Cardiac atrium fibroblast (primary cell): ENCODE measurements around the gene ZNF556. TPM values are rescaled to one million over a fixed set of nuclear protein-coding genes. Genes with fewer than 3 reads are reported as not detected.

Experiments used
- total RNA-seq: library from RNA; depleted of rRNA; stranded (reverse); fragments of >200 nt; gene quantifications from 2 replicates; pipeline ENCODE4 v1.2.3, GENCODE V29; 2015

Gene ZNF556
- not detected in 2 replicates for total RNA-seq

GRCh38 chr19:2867025-2867991 lies at the start of gene ZNF556:
ZNF556 (plus strand) TSS chr19:2867335; CDS start chr19:2867422, 87 bp downstream.

GRCh38 chr19:2819540-2820111 lies 47.5 kb upstream of the ZNF556 start, which contains the start of gene ZNF554:
ZNF554 (plus strand) TSS chr19:2819868; CDS start chr19:2820072, 204 bp downstream.

GRCh38 chr19:2840794-2841791 lies 26.0 kb upstream of the ZNF556 start, which contains the start of gene ZNF555:
ZNF555 (plus strand) TSS chr19:2841475; CDS start chr19:2841573, 98 bp downstream.

GRCh38 chr19:2900296-2901252 lies 33.4 kb downstream of the ZNF556 start, which contains the start of gene ZNF57:
ZNF57 (plus strand) TSS chr19:2900928; CDS start chr19:2901046, 118 bp downstream.

Other genes with a start within 250 kb of the ZNF556 start
- under 0.01 TPM in 1 of 2 replicates, not detected in the other for gene GNG7, start 164.6 kb upstream of the ZNF556 start, total RNA-seq
- 0.90 and 1.8 TPM in 2 replicates for gene DIRAS1, start 146.0 kb upstream of the ZNF556 start, total RNA-seq
- 37.1 and 38.1 TPM in 2 replicates for gene SLC39A3, start 127.3 kb upstream of the ZNF556 start, total RNA-seq
- gene SGTA, start 84.1 kb upstream of the ZNF556 start, total RNA-seq = 54.4 and 57.2 TPM in 2 replicates
- gene THOP1, start 81.8 kb upstream of the ZNF556 start, total RNA-seq = 75.1 and 82.0 TPM in 2 replicates
- gene ZNF554, start 47.5 kb upstream of the ZNF556 start, total RNA-seq = 1.8 and 3.2 TPM in 2 replicates
- 3.6 and 4.2 TPM in 2 replicates for gene ZNF555, start 25.9 kb upstream of the ZNF556 start, total RNA-seq
- gene ZNF57, start 33.6 kb downstream of the ZNF556 start, total RNA-seq = 5.5 and 9.0 TPM in 2 replicates
- 1.3 and 3.6 TPM in 2 replicates for gene ZNF77, start 77.6 kb downstream of the ZNF556 start, total RNA-seq
- gene TLE6, start 110.2 kb downstream of the ZNF556 start, total RNA-seq = 0.36 and 2.8 TPM in 2 replicates
- gene TLE2, start 161.9 kb downstream of the ZNF556 start, total RNA-seq = 20.1 and 49.1 TPM in 2 replicates
- gene TLE5, start 195.2 kb downstream of the ZNF556 start, total RNA-seq = 355 and 367 TPM in 2 replicates
- 73.2 and 85.9 TPM in 2 replicates for gene GNA11, start 227.0 kb downstream of the ZNF556 start, total RNA-seq